Right cardiac atrium (tissue), 5 donors: ENCODE data around the gene CDH5. TPM values are rescaled to one million over a fixed set of nuclear protein-coding genes. Genes with fewer than 3 reads are reported as not detected.
"Not testable (repeated sequence)": the region's sequence is repeated elsewhere in the genome, so short reads cannot be mapped to it uniquely, and the experiment has no call there.

Source experiments
- ATAC-seq, 2 donors: fragments of 200-7000 bp; cut with Tn5 transposase; one replicate each; pipeline versions ENCODE4 v1.8.0 to v1.9.1; 2020; ENCODE audit warnings: moderate library complexity in 2 of 2, mild to moderate bottlenecking in 1 of 2
- DNase-seq, 3 donors: peaks; one replicate each; pipeline ENCODE4 v3.0.0-alpha.2; 2020
- H3K27ac ChIP-seq: one replicate; pipeline ENCODE4 v1.5.1; 2013; ENCODE audit warnings: mild to moderate bottlenecking, low read length, control low read depth, moderate library complexity
- H3K27me3 ChIP-seq: one replicate; pipeline ENCODE4 v1.6.1; 2013; ENCODE audit not compliant: control insufficient read depth, insufficient read depth
- H3K4me1 ChIP-seq: one replicate; pipeline ENCODE4 v1.6.1; 2013; ENCODE audit warnings: low read length; ENCODE audit not compliant: control insufficient read depth, insufficient read depth
- H3K4me3 ChIP-seq: one replicate; pipeline ENCODE4 v1.5.1; 2013; ENCODE audit warnings: low read length, control low read depth
- H3K9me3 ChIP-seq: one replicate; pipeline ENCODE4 v1.6.1; 2013; ENCODE audit warnings: low read length; ENCODE audit not compliant: control insufficient read depth
- WGBS: extraction: QIAGEN DNeasy Blood & Tissue Kit; methylation state at CpG from one replicate; pipeline ENCODE4 v1.1.7; 2013; 5-methylcytosine and 5-hydroxymethylcytosine counted together
- intact Hi-C, 4 donors: fragments of 100-400 bp; cut with DNase I; formaldehyde crosslinking; loops; one replicate each; pipeline versions ENCODE4 v1.11.0 to v1.14.0; 2022 to 2023
- long read RNA-seq, 4 donors: library from polyadenylated mRNA; unstranded; transcript quantifications; one replicate each; pipeline ENCODE4 v2.0.0, GENCODE V29; 2020 to 2021
- polyA plus RNA-seq: library from polyadenylated mRNA; stranded (reverse); fragments of 200-250 nt; gene quantifications from one replicate; pipeline ENCODE4 v1.2.3, GENCODE V29; 2013
- total RNA-seq, 4 donors: library from RNA; stranded (reverse); fragmentation: NEBNext Ultra II Directional; extraction: Animal tissue kit (Norgen Biotek cat#: 25700); gene quantifications; one replicate each; pipeline ENCODE4 v1.2.1, GENCODE V29; 2021
- donor health status: healthy with polysubstance abuse.
- donor health status: DM: no; HTN: yes; CAD: no.
- donor health status: DM: no; HTN: no; CAD: no.
- donor health status: DM: no; HTN: yes; CAD: no; lungs with severe emphysema.
- donor health status: DM: yes; HTN: yes; CAD: no.

Gene CDH5, protein sequence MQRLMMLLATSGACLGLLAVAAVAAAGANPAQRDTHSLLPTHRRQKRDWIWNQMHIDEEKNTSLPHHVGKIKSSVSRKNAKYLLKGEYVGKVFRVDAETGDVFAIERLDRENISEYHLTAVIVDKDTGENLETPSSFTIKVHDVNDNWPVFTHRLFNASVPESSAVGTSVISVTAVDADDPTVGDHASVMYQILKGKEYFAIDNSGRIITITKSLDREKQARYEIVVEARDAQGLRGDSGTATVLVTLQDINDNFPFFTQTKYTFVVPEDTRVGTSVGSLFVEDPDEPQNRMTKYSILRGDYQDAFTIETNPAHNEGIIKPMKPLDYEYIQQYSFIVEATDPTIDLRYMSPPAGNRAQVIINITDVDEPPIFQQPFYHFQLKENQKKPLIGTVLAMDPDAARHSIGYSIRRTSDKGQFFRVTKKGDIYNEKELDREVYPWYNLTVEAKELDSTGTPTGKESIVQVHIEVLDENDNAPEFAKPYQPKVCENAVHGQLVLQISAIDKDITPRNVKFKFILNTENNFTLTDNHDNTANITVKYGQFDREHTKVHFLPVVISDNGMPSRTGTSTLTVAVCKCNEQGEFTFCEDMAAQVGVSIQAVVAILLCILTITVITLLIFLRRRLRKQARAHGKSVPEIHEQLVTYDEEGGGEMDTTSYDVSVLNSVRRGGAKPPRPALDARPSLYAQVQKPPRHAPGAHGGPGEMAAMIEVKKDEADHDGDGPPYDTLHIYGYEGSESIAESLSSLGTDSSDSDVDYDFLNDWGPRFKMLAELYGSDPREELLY
- total RNA-seq: 10 to 100 TPM; 22.9 to 47.0 (median 40.9) TPM
- 32.8 TPM for polyA plus RNA-seq
- long read RNA-seq, donor 1, full-length matches to known transcripts: 14 of 56 reads
- long read RNA-seq, donor 1, partial matches to known transcripts: 40 of 56 reads
- long read RNA-seq, donor 1, other reads (novel, unspliced or antisense): 2 of 56 reads
- long read RNA-seq, donor 2, full-length matches to known transcripts: 5 of 11 reads
- long read RNA-seq, donor 2, partial matches to known transcripts: 4 of 11 reads
- long read RNA-seq, donor 2, other reads (novel, unspliced or antisense): 2 of 11 reads
- long read RNA-seq, donor 3, full-length matches to known transcripts: 20 of 71 reads
- long read RNA-seq, donor 3, partial matches to known transcripts: 51 of 71 reads
- long read RNA-seq, donor 3, other reads (novel, unspliced or antisense): 0 of 71 reads
- long read RNA-seq, donor 4, full-length matches to known transcripts: 4 of 21 reads
- long read RNA-seq, donor 4, partial matches to known transcripts: 16 of 21 reads
- long read RNA-seq, donor 4, other reads (novel, unspliced or antisense): 1 of 21 reads

DNA sequence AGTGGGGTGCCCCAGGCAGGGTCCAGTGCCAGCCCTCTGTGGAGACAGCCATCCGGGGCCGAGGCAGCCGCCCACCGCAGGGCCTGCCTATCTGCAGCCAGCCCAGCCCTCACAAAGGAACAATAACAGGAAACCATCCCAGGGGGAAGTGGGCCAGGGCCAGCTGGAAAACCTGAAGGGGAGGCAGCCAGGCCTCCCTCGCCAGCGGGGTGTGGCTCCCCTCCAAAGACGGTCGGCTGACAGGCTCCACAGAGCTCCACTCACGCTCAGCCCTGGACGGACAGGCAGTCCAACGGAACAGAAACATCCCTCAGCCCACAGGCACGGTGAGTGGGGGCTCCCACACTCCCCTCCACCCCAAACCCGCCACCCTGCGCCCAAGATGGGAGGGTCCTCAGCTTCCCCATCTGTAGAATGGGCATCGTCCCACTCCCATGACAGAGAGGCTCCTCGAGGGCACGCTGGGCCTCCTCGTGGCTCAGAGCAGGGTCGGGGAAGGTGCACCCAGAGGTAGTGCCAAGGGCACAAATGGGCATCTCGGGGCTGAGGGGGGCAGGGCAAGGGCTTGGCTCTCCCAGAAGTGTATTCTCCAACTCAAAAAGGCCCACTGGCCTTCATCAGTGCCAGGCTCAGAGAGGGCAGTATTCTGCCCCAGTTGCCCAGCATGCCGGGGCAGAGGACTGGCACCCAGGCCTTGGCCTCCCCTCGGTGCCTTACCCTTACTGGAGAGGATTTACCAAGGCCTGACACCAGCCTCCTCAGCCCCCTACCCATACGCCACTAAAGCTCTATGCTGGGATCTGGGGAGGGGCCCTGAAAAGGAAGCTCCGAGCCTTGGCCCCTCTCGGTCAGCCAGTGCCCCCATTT lies at the start of gene CDH5:
CDH5 (plus strand) TSS at position 259 of the 867 bp plus-strand sequence. CDS start 12,647 bp downstream, outside the sequence.
- H3K4me1 ChIP-seq: peaks cover 5% of the 10 kb centered on the region
- no peaks in the 10 kb centered on the region for H3K9me3 ChIP-seq
- DNase-seq (peak; percentile 86 to 94 (median 93)), ATAC-seq (peak; percentile 69 to 76)
- 51% methylated on average over 25 of the region's 25 CpGs for WGBS
- intact Hi-C loops: no loop called here
- H3K27me3 ChIP-seq: no peaks in the 10 kb centered on the region
- peak within 1 kb of the TSS; percentile 96 for H3K27ac ChIP-seq
- H3K4me3 ChIP-seq: peak within 1 kb of the TSS; percentile 67

DNA sequence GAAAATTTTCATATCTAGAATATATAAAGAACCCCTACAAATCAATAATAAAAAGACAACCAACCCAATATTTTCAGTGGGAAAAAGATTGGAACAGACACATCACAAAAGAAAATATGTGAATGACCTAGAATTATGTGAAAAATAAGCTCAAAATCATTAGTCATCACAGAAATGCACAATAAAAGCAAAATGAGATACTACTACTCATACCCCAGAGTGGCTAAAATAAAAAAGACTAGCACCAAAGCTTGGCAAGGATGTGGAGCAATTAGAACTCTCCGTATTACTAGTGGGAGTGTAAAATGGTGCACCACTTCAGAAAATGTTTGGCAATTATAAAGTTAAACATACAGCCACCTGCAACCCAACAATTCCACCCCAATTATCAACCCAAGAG lies 48.0 kb upstream of the CDH5 start:
- no peak for ATAC-seq
- no peak for DNase-seq

DNA sequence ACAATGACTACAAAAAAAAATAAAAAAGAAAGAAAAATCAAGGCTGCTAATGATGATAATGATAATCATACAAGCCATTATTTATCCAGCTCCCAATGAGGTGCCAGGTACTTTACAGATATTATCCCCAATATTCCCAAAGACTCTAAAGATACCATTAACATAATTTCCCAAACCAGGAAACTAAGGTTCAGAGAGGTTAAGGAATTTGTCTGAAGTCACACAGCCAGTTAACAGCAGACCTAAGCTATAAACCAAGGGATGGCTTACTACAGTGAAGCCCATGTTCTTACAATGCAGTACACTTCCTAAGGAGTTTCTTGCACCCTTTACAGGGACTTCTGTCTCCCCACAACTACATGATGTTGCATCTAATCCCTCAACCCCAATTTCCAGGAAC lies 45.7 kb upstream of the CDH5 start:
- intact Hi-C loops: no loop called here
- ATAC-seq: no peak

More for the DNA sequence above, 48.0 kb upstream of the CDH5 start:
- intact Hi-C loops: no loop called here
- no peaks in the 10 kb centered on the region for H3K4me1 ChIP-seq
- H3K4me3 ChIP-seq: no peak overlapping the region
- WGBS: 87% methylated on average over 1 of the region's 1 CpG
- no peak overlapping the region for H3K27ac ChIP-seq
- H3K27me3 ChIP-seq: no peaks in the 10 kb centered on the region
- no peaks in the 10 kb centered on the region for H3K9me3 ChIP-seq

DNA sequence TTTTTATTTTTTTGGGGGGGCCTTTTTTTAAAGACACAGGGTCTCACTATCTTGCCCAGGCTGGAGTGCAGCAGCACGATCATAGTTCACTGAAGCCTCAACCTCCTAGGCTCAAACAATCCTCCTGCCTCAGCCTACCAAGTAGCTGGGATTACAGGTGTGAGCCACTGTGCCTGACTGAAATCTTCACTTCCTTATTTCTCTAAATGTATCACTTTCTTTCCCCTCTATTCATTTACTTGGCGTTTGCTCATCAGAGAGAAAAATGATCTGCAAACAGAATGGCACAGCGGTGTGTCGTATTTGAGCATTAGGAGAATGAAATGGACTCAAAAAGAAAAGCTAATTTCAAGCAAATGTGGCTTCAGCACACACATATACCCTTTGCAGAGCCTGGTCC lies 44.3 kb upstream of the CDH5 start:
- intact Hi-C loops: no loop called here
- Histone ChIP-seq H3K4me3 (no peak overlapping the region), H3K27ac (no peak overlapping the region), H3K27me3 (no peaks in the 10 kb centered on the region), H3K4me1 (no peaks in the 10 kb centered on the region), H3K9me3 (no peaks in the 10 kb centered on the region)
- ATAC-seq (no peak), DNase-seq (no peak)
- 65% methylated on average over 4 of the region's 4 CpGs for WGBS

More for the DNA sequence above, 45.7 kb upstream of the CDH5 start:
- Histone ChIP-seq H3K27ac (no peak overlapping the region), H3K27me3 (no peaks in the 10 kb centered on the region), H3K4me1 (no peaks in the 10 kb centered on the region), H3K4me3 (no peak overlapping the region), H3K9me3 (no peaks in the 10 kb centered on the region)
- DNase-seq: no peak

DNA sequence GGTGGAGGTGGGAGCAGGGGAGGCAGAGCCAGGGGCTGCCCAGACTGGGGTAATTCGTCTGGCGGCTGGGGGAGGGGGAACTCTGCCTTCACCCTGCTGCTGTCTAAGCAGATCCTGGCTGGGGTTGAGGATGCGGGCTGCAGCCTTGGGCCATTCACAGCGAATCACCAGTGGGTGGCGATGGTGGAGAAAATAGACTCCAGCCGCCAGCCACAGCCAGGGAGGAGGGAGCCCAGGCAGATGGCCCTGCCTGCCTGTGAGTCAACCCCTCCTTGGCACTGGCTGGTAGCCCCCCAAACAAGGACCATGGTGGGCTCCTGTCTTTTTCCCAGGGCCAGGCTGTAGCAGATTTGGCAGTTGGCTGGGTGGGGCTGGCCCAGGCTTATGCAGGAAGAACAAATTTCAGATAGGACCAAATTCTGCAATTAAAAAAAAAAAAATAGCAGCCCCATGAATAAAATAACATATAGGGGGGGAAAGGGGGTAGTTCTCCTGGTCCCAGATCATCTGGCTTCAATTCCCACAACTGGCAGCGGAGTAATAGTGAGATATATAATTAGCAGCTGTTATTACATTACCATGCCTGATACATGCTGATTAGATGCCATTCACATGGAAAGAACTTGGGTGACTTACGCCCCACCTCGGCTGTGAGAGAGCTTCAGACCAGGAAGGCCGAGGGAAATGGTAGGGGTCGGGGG lies 41.5 kb upstream of the CDH5 start:
- Histone ChIP-seq H3K27ac (no peak overlapping the region), H3K27me3 (no peaks in the 10 kb centered on the region), H3K4me1 (no peaks in the 10 kb centered on the region), H3K9me3 (no peaks in the 10 kb centered on the region), H3K4me3 (no peak overlapping the region)
- 82% methylated on average over 11 of the region's 11 CpGs for WGBS
- intact Hi-C loops: no loop called here
- ATAC-seq: no peak
- DNase-seq: no peak

DNA sequence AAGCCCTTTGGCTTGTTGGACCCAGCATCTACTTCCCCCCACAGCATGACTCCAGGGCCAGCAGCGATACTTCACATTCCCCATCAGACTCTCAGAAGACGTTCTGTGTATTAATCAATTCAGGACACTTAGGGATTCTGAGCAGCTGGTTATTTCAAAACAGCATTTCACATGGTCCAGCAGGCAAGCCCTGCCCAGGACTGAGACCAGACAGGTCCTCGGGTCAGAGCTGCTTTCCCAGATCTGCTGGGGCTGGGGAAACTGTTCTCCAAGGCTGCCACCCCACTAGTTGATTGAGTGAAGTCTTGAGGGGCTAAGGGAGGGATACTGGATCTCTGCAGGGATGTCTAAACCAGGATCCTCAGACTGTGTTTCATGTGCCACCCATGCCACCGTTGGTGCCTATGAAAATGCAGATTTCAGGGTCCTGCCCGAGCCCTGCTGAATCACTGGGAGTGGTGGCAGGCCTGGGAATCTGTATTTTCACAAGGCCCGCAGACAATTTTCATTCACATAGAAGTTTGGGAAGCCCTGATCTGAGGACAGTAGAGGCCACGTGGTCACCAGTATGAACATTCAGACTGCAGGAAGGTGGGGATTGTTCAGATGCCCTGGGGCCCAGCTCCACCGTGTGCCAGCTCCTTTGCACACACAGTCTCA lies 40.6 kb upstream of the CDH5 start:
- DNase-seq (no peak), ATAC-seq (no peak)
- no peaks in the 10 kb centered on the region for H3K27me3 ChIP-seq
- WGBS: 77% methylated on average over 8 of the region's 8 CpGs
- intact Hi-C loops: no loop called here
- H3K4me3 ChIP-seq: no peak overlapping the region
- no peak overlapping the region for H3K27ac ChIP-seq
- H3K4me1 ChIP-seq: no peaks in the 10 kb centered on the region
- no peaks in the 10 kb centered on the region for H3K9me3 ChIP-seq

DNA sequence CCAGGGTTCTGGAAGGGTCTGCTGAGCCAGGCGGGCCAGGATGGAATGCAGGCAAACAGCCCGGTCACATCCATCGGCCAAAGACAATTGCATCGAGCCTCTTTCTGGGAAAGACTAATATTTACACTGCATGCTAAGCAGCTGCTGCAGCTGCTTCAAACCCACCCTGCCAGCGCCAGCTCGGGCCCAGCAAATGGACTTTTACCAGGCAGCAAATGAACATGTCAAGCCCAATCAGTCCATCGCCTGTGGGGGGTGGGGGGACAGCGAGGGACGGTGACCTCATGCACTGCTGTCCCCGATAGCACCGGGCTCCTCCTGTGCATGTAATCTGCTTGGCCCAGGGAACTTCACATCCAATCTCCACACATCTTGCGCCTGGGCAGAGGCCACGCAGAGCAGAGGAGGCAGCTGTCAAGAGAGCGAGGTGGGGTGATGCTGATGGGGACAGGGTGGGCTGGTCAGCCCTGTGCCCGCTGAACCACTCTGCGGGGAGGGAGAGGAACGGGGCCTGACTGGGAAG lies 39.4 kb upstream of the CDH5 start:
- intact Hi-C loops: no loop called here

DNA sequence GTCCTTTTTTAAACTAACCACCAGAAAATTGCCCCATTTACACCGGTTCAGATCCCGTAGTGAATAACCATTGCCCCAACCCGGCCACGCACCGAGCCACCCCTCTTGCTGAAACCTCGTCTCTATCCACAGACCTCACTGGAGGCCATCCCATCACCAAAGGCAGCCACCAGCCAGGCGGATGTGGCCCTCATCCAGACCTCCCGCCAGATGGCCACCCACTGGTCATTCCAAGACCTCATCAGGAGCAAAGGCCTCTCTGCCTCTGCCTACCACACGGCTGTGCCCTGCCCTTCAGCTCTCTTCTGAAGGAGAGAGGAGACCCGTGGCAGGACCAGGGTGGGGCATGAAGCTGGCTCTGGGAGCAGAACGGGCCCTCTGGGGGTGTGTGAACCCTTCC lies 38.2 kb upstream of the CDH5 start:
- H3K9me3 ChIP-seq: no peaks in the 10 kb centered on the region
- ATAC-seq (no peak), DNase-seq (no peak)
- WGBS: 95% methylated on average over 11 of the region's 11 CpGs
- intact Hi-C loops: no loop called here
- no peaks in the 10 kb centered on the region for H3K27me3 ChIP-seq
- H3K4me1 ChIP-seq: no peaks in the 10 kb centered on the region
- no peak overlapping the region for H3K27ac ChIP-seq
- H3K4me3 ChIP-seq: no peak overlapping the region

More for the DNA sequence above, 39.4 kb upstream of the CDH5 start:
- Histone ChIP-seq H3K27me3 (no peaks in the 10 kb centered on the region), H3K4me3 (no peak overlapping the region), H3K9me3 (no peaks in the 10 kb centered on the region), H3K4me1 (no peaks in the 10 kb centered on the region), H3K27ac (no peak overlapping the region)
- DNase-seq: peak in 1 of 3 donors; percentile 73
- 50% methylated on average over 17 of the region's 17 CpGs for WGBS
- peak; percentile 25 to 34 for ATAC-seq

DNA sequence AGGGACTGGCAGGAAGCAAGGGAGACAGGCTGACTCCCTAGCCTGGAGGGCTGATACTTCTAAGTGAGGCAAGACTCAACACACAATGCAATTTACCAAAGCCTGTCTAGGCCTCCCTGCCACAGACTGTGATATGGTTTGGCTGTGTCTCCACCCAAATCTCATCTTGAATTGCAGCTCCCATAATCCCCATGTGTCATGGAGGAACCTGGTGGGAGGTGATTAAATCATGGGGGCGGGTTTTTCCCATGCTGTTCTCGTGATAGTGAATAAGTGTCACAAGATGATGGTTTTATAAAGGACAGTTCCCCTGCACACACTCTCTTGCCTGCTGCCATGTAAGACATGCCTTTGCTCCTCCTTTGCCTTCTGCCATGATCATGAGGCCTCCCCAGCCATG lies 35.0 kb upstream of the CDH5 start:
- WGBS: 90% methylated on average over 2 of the region's 2 CpGs
- H3K27ac ChIP-seq, H3K4me1 ChIP-seq, intact Hi-C loops, ATAC-seq, H3K27me3 ChIP-seq, H3K9me3 ChIP-seq, H3K4me3 ChIP-seq, DNase-seq: not testable (repeated sequence)
